ENCODE data around the gene DHX35.
"Not testable (repeated sequence)": the region's sequence is repeated elsewhere in the genome, so short reads cannot be mapped to it uniquely, and the experiment has no call there.

DHX35 gene

DNA sequence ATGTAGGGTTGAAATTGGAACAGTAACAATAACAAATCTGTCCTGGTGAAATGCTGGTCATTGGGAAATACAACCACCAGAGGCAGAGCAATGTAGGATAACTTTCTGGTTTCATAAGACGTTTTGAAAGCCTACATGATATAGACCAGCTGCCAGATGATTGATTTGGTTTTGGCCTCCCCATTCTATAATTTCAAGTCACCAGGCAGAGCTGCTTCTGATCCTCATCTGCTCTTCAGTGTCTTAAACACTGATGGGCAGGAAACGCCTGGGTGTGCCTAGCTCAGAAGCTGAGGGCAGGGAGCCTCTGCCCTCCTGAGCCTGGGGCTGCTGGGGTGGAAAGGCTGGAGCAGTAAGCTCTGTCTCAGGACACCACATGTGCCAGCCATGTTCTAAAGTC is 24.5 kb downstream of the DHX35 start:
- no peak overlapping the region for H3K4me3 ChIP-seq (ENCODE audit: low read depth, low read length)
- no peak for DNase-seq (ENCODE audit: low read depth)
- TF ChIP-seq, protein P1, sequence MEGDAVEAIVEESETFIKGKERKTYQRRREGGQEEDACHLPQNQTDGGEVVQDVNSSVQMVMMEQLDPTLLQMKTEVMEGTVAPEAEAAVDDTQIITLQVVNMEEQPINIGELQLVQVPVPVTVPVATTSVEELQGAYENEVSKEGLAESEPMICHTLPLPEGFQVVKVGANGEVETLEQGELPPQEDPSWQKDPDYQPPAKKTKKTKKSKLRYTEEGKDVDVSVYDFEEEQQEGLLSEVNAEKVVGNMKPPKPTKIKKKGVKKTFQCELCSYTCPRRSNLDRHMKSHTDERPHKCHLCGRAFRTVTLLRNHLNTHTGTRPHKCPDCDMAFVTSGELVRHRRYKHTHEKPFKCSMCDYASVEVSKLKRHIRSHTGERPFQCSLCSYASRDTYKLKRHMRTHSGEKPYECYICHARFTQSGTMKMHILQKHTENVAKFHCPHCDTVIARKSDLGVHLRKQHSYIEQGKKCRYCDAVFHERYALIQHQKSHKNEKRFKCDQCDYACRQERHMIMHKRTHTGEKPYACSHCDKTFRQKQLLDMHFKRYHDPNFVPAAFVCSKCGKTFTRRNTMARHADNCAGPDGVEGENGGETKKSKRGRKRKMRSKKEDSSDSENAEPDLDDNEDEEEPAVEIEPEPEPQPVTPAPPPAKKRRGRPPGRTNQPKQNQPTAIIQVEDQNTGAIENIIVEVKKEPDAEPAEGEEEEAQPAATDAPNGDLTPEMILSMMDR (IDR thresholded peaks at IDR 0.05; ENCODE audit: control insufficient read depth, extremely low read depth, insufficient read depth) = no peak

DNA sequence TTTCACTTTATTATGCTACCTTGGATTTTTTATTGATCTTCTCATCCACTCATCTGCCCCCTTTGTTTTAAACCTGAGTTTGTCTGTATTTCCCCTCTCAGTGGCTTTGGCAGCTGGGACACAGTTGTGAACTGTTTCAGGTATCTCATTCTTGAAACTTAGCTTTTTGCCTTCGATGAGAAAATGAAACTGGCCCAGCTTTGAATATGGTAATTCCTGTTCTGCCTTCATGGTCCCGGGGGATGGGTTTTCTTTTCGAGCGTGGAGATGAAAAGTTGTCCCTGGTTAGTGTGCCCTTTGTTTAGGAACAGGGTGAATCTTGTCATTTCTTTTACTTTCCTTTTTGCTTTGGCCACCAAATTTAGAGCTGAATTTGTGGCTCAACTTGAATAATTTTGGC is 25.6 kb downstream of the DHX35 start:
- DNase-seq (ENCODE audit: low read depth) = no peak
- TF ChIP-seq, protein P1 (IDR thresholded peaks at IDR 0.05; ENCODE audit: control insufficient read depth, extremely low read depth, insufficient read depth) = no peak

GRCh38 chr20:38990728-38991127 is 28.6 kb downstream of the DHX35 start:
- no peak for DNase-seq (ENCODE audit: low read depth)
- no peak overlapping the region for H3K4me3 ChIP-seq (ENCODE audit: low read depth, low read length)
- TF ChIP-seq, protein P1 (IDR thresholded peaks at IDR 0.05; ENCODE audit: control insufficient read depth, extremely low read depth, insufficient read depth) = no peak

More for the DNA sequence above, 25.6 kb downstream of the DHX35 start:
- no peak overlapping the region for H3K4me3 ChIP-seq (ENCODE audit: low read depth, low read length)

DNA sequence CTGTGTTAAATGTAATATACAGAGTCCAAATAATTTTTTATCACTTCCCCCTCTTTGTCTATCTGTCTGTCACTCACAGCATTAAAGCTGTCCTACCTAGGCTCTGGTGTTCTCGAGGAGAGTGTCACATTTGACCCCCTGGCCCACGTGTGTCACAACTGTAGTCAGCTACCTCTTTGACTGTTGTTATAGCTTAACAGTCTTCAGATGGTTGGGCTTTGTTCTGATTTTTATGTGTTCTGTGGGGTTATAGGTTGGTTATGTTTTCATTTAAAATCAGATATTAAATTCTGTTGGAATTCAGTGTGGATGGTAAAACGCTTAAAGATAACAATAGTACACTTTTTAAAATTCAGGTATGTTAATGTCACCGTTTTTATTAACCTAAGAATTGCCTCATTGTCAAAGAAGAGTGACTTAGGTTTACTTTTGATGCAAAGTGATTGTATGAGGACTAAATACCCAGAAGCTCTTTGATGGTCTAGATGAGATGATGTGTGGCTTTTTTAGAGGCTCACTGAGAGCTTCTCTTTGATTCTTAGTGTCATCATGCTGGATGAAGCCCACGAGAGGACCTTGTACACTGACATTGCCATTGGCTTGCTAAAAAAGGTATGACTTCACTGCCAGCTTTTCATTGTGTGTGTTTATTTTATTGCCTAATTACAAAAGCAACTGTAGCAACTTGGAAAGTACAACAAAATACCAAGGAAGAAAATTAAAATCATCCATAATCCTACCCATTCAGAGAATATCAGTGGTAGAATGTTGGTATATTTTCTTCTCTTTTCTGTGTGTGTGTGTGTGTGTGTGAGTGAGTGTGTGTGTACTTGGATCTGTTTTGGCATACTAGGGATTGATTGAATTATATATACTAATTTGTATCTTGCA is 29.9 kb downstream of the DHX35 start:
- no peak overlapping the region for H3K4me3 ChIP-seq (ENCODE audit: low read depth, low read length)
- TF ChIP-seq, protein P1 (IDR thresholded peaks at IDR 0.05; ENCODE audit: control insufficient read depth, extremely low read depth, insufficient read depth) = no peak
- DNase-seq (ENCODE audit: low read depth) = no peak

DNA sequence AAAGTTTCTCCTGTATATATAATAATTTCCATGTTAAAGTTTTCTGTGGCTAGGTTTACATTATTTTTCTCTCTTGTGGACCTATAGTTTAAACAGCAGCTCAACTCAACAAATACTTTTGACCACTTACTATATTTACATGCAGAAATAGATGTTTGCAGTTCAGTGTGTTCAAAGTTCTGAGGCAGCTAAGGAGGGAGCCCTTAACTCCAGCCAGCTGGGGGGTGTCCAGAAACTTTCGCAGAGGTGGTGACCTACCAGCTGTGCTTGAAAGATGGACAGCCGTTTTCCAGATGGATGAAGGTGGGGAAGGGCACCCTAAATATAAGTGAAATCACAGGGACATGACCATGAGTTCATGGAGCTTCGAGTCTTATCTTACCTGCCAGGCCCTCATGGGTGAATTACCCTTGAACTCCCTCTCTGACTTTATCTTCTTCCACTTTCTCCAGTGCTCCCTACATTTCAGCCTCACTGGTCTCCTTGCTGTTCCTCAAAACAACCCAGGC is 33.4 kb downstream of the DHX35 start:
- no peak overlapping the region for H3K4me3 ChIP-seq (ENCODE audit: low read depth, low read length)
- TF ChIP-seq, protein P1 (IDR thresholded peaks at IDR 0.05; ENCODE audit: control insufficient read depth, extremely low read depth, insufficient read depth) = no peak
- no peak for DNase-seq (ENCODE audit: low read depth)

DNA sequence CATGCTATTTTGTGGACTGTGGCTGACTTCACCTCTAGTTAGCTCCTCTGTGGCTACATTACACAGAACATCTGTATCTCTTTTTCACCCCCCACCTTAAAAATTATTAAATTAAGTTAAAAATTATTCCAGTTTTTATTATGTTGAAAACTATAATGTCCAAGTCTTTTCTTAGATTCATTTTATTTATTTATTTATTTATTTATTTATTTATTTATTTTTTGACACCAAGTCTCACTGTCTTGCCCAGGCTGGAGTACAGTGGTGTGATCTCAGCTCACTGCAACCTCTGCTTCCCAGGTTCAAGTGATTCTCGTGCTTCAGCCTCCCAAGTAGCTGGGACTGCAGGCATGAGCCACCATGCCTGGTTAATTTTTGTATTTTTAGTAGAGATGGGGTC is 34.7 kb downstream of the DHX35 start:
- H3K4me3 ChIP-seq (ENCODE audit: low read depth, low read length); DNase-seq (ENCODE audit: low read depth): not testable (repeated sequence)

- no peak for DNase-seq (ENCODE audit: low read depth)
- no peak overlapping the region for H3K4me3 ChIP-seq (ENCODE audit: low read depth, low read length)
- TF ChIP-seq, protein P1 (IDR thresholded peaks at IDR 0.05; ENCODE audit: control insufficient read depth, extremely low read depth, insufficient read depth) = no peak
Measured at GRCh38 chr20:38997622-38998021, 35.5 kb downstream of the DHX35 start.
